Gastroesophageal sphincter (tissue), 4 donors: ENCODE results near the gene NLRP1. TPM values are rescaled to one million over a fixed set of nuclear protein-coding genes. Genes with fewer than 3 reads are reported as not detected.

Experiments
- ATAC-seq: fragments of 150-250 bp; one replicate; pipeline ENCODE4 v1.9.1; 2016; ENCODE audit warnings: mild to moderate bottlenecking, moderate library complexity
- H3K27ac ChIP-seq, 4 donors: fragments of 200-600 bp; sonication (generic) in 3 of 4; 1 replicate in 3 of 4; 2 replicates in 1 of 4; pipeline ENCODE4 v1.5.1; 2016 to 2019
- H3K27me3 ChIP-seq: fragments of 200-600 bp; sonication (generic); one replicate; pipeline ENCODE4 v1.5.1; 2019
- H3K36me3 ChIP-seq, 2 donors: fragments of 200-600 bp; sonication (generic); one replicate each; pipeline ENCODE4 v1.5.1; 2019; ENCODE audit warnings: control low read depth in 1 of 2
- H3K4me1 ChIP-seq, 3 donors: fragments of 200-600 bp; sonication (generic); 1 replicate in 2 of 3; 2 replicates in 1 of 3; pipeline ENCODE4 v1.5.1; 2016 to 2019; ENCODE audit warnings: control low read depth in 2 of 3
- H3K4me3 ChIP-seq, 2 donors: fragments of 200-600 bp; sonication (generic); one replicate each; pipeline ENCODE4 v1.5.1; 2019; ENCODE audit warnings: mild to moderate bottlenecking in 1 of 2, moderate library complexity in 1 of 2
- H3K9me3 ChIP-seq, 3 donors: fragments of 200-600 bp; sonication (generic); one replicate each; pipeline ENCODE4 v1.5.1; 2017 to 2019; ENCODE audit warnings: control low read depth in 2 of 3
- CTCF ChIP-seq, 4 experiments: fragments of 200-600 bp in 2 of 4; fragments of 450-650 bp in 2 of 4; sonication (generic) in 1 of 4; IDR thresholded peaks; one replicate each; pipeline ENCODE4 v1.5.1; 2017 to 2019; ENCODE audit warnings: antibody characterized with exemption in 4 of 4, mild to moderate bottlenecking in 2 of 4, moderate library complexity in 2 of 4
- EP300 ChIP-seq: sonication (generic); formaldehyde crosslinking; IDR thresholded peaks from one replicate; pipeline ENCODE4 v1.6.1; 2017; ENCODE audit warnings: antibody characterized with exemption, mild to moderate bottlenecking
- POLR2A ChIP-seq, 2 donors: fragments of 450-650 bp; IDR thresholded peaks; one replicate each; pipeline ENCODE4 v1.6.1; 2017; ENCODE audit warnings: antibody characterized with exemption in 2 of 2, mild to moderate bottlenecking in 2 of 2, moderate library complexity in 1 of 2
- POLR2AphosphoS5 ChIP-seq: sonication (generic); formaldehyde crosslinking; IDR thresholded peaks from one replicate; pipeline ENCODE4 v1.6.1; 2017; ENCODE audit warnings: antibody characterized with exemption
- WGBS, 2 donors: methylation state at CpG; one replicate each; pipeline ENCODE4 v1.1.5; 2018; ENCODE audit warnings: low coverage in 1 of 2; 5-methylcytosine and 5-hydroxymethylcytosine counted together
- total RNA-seq, 4 donors: library from RNA; depleted of rRNA; stranded (reverse); fragments of >200 nt; gene quantifications; one replicate each; pipeline ENCODE4 v1.1.0, GENCODE V29; 2016

NLRP1 gene
- total RNA-seq, 4 donors from 2014 or later, result 8.2 to 26.0 (median 19.6) TPM

- no peaks in the 10 kb centered on the region for H3K27me3 ChIP-seq
- no peak overlapping the region for H3K4me3 ChIP-seq
- WGBS, 2 donors, result 84 to 87% methylated on average over 4 to 5 of the region's 9 CpGs
- TF ChIP-seq POLR2AphosphoS5 (no peak), POLR2A (IDR thresholded peaks at IDR 0.05) (no peak), EP300 (no peak), CTCF (IDR thresholded peaks at IDR 0.05) (no peak)
- H3K36me3 ChIP-seq, result peaks cover 0 to 40% of the 10 kb centered on the region in 2 donors
- peaks cover 0 to 11% (median 3%) of the 10 kb centered on the region in 3 donors for H3K4me1 ChIP-seq
- no peaks in the 10 kb centered on the region for H3K9me3 ChIP-seq
- no peak for ATAC-seq
- H3K27ac ChIP-seq, result peak overlapping the region in 3 of 4 donors; percentile 21 to 70 (median 42)
Observed at GRCh38 chr17:5527601-5528250, 56.6 kb downstream of the NLRP1 start.

- peak; percentile 66 for ATAC-seq
- peak overlapping the region in 3 of 4 donors; percentile 21 to 70 (median 42) for H3K27ac ChIP-seq
- TF ChIP-seq POLR2A (IDR thresholded peaks at IDR 0.05) (no peak), POLR2AphosphoS5 (peak; percentile 63), CTCF (IDR thresholded peaks at IDR 0.05) (no peak), EP300 (no peak)
- H3K9me3 ChIP-seq, result no peaks in the 10 kb centered on the region
- WGBS, 2 donors, result 60 to 91% methylated on average over 1 to 8 of the region's 14 CpGs
- no peaks in the 10 kb centered on the region for H3K27me3 ChIP-seq
- H3K36me3 ChIP-seq, result peaks cover 0 to 41% of the 10 kb centered on the region in 2 donors
- H3K4me1 ChIP-seq, result peaks cover 0 to 11% (median 3%) of the 10 kb centered on the region in 3 donors
- H3K4me3 ChIP-seq, result no peak overlapping the region
Observed at GRCh38 chr17:5526821-5527598, 57.3 kb downstream of the NLRP1 start.

- no peak for ATAC-seq
- Histone ChIP-seq H3K9me3 (no peaks in the 10 kb centered on the region), H3K27me3 (no peaks in the 10 kb centered on the region), H3K36me3 (peaks cover 0 to 26% of the 10 kb centered on the region in 2 donors), H3K4me1 (peaks cover 0 to 11% (median 3%) of the 10 kb centered on the region in 3 donors), H3K27ac (no peak overlapping the region), H3K4me3 (no peak overlapping the region)
- TF ChIP-seq EP300 (no peak), CTCF (IDR thresholded peaks at IDR 0.05) (no peak), POLR2A (IDR thresholded peaks at IDR 0.05) (no peak), POLR2AphosphoS5 (no peak)
- 85 to 100% methylated on average over 4 to 5 of the region's 5 CpGs for WGBS, 2 donors
Observed at GRCh38 chr17:5523249-5523648, 61.1 kb downstream of the NLRP1 start.

- peaks cover 0 to 28% of the 10 kb centered on the region in 2 donors for H3K36me3 ChIP-seq
- H3K27me3 ChIP-seq, result no peaks in the 10 kb centered on the region
- H3K4me3 ChIP-seq, result no peak overlapping the region
- 50 to 100% methylated on average over 1 of the region's 1 CpG for WGBS, 2 donors
- no peak overlapping the region for H3K27ac ChIP-seq
- no peaks in the 10 kb centered on the region for H3K9me3 ChIP-seq
- ATAC-seq, result no peak
- TF ChIP-seq POLR2A (IDR thresholded peaks at IDR 0.05) (no peak), POLR2AphosphoS5 (no peak), CTCF (IDR thresholded peaks at IDR 0.05) (no peak), EP300 (no peak)
- H3K4me1 ChIP-seq, result peaks cover 0 to 11% (median 3%) of the 10 kb centered on the region in 3 donors
Observed at GRCh38 chr17:5522476-5522875, 61.8 kb downstream of the NLRP1 start.
